ENCODE data around the gene CYP1A2.

DNA sequence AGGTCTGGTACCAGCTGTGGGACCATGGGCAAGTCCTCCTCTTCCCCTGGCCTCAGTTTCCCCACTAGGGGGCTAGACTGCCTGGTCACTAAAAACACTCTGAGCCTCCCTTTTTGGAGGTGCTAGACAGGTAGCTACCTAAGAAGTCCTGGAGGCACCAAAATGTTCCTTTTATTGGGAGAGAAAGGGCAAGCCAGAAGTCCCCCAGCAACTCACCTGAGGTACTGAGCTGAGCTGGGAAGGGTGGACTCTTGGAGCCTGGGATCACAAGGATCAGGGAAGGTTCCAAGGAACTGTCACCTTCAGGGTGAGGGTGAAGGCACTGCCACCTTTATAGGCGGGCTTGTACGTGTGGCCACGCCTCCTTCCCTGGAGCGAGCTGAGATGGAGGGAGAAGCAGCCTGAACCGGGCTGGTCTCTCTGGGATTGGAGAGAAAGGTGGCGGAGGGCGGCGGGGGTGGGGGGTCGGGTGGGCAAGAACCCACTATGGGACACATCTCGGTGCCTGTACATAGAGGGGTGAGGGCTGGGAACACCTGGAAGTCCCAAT is 23.3 kb upstream of the CYP1A2 start, which contains the start of gene CYP1A1:
- TF ChIP-seq, protein P1, sequence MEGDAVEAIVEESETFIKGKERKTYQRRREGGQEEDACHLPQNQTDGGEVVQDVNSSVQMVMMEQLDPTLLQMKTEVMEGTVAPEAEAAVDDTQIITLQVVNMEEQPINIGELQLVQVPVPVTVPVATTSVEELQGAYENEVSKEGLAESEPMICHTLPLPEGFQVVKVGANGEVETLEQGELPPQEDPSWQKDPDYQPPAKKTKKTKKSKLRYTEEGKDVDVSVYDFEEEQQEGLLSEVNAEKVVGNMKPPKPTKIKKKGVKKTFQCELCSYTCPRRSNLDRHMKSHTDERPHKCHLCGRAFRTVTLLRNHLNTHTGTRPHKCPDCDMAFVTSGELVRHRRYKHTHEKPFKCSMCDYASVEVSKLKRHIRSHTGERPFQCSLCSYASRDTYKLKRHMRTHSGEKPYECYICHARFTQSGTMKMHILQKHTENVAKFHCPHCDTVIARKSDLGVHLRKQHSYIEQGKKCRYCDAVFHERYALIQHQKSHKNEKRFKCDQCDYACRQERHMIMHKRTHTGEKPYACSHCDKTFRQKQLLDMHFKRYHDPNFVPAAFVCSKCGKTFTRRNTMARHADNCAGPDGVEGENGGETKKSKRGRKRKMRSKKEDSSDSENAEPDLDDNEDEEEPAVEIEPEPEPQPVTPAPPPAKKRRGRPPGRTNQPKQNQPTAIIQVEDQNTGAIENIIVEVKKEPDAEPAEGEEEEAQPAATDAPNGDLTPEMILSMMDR (IDR thresholded peaks at IDR 0.05), result no peak
- TF ChIP-seq RAD21 (IDR thresholded peaks at IDR 0.05; ENCODE audit: low read length), result no peak
- TF ChIP-seq TEAD4 (IDR thresholded peaks at IDR 0.05; ENCODE audit: borderline replicate concordance, insufficient read depth), result no peak
- no peak for TF ChIP-seq MAX (IDR thresholded peaks at IDR 0.05; ENCODE audit: low read depth)
- TF ChIP-seq TAF1 (IDR thresholded peaks at IDR 0.05; ENCODE audit: borderline replicate concordance, low read depth, low read length), result no peak
- no peak for TF ChIP-seq FOSL2 (IDR thresholded peaks at IDR 0.05; ENCODE audit: borderline replicate concordance, low read depth)
- no peak for TF ChIP-seq GABPA (IDR thresholded peaks at IDR 0.05; ENCODE audit: low read depth)
- TF ChIP-seq POLR2AphosphoS5 (IDR thresholded peaks at IDR 0.05; ENCODE audit: low read depth, low read length), result no peak
- TF ChIP-seq ZBTB33 (IDR thresholded peaks at IDR 0.05; ENCODE audit: borderline replicate concordance, low read depth), result no peak

All from SK-N-SH (cell line).